GM23338 (cell line): ENCODE measurements around the gene HPGD. TPM values are rescaled to one million over a fixed set of nuclear protein-coding genes. Genes with fewer than 3 reads are reported as not detected.

Experiments used
- ATAC-seq: fragments of 200-7000 bp; cut with Tn5 transposase; 3 replicates; pipeline ENCODE4 v1.9.1; 2020
- DNase-seq: peaks from one replicate; pipeline ENCODE4 v3.0.0-alpha.2; 2015; ENCODE audit warnings: low spot score
- H2AFZ ChIP-seq: fragments of 200-600 bp; sonication (generic); 2 replicates; pipeline ENCODE4 v1.8.0; 2016; ENCODE audit warnings: antibody characterized with exemption, mild to moderate bottlenecking, moderate library complexity
- H3F3A ChIP-seq: fragments of 200-600 bp; sonication (generic); replicated peaks from 2 replicates; pipeline ENCODE4 v1.8.0; 2017; ENCODE audit warnings: antibody characterized with exemption, mixed run types, low read depth
- H3K27ac ChIP-seq: fragments of 200-600 bp; sonication (generic); 2 replicates; pipeline ENCODE4 v1.6.1; 2016; ENCODE audit warnings: low read depth
- H3K27me3 ChIP-seq: fragments of 200-600 bp; sonication (generic); 2 replicates; pipeline ENCODE4 v1.8.0; 2016; ENCODE audit warnings: mild to moderate bottlenecking, mixed run types, moderate library complexity; ENCODE audit not compliant: insufficient read depth
- H3K36me3 ChIP-seq: fragments of 200-600 bp; sonication (generic); 2 replicates; pipeline ENCODE4 v1.8.0; 2016; ENCODE audit warnings: mild to moderate bottlenecking; ENCODE audit not compliant: insufficient read depth
- H3K4me1 ChIP-seq: fragments of 200-600 bp; sonication (generic); 2 replicates; pipeline ENCODE4 v1.8.0; 2016; ENCODE audit warnings: mild to moderate bottlenecking, moderate library complexity; ENCODE audit not compliant: insufficient read depth
- H3K4me2 ChIP-seq: fragments of 200-600 bp; sonication (generic); 2 replicates; pipeline ENCODE4 v1.7.1; 2017; ENCODE audit warnings: mixed run types
- H3K4me3 ChIP-seq: fragments of 200-600 bp; sonication (generic); 2 replicates; pipeline ENCODE4 v1.6.1; 2016; ENCODE audit warnings: mixed run types
- H3K79me2 ChIP-seq: fragments of 200-600 bp; sonication (generic); replicated peaks from 2 replicates; pipeline ENCODE4 v1.8.0; 2017; ENCODE audit warnings: mild to moderate bottlenecking; ENCODE audit not compliant: insufficient read depth
- H3K9me2 ChIP-seq: fragments of 200-600 bp; sonication (generic); 2 replicates; pipeline ENCODE4 v1.8.0; 2017; ENCODE audit not compliant: insufficient read depth
- H4K20me1 ChIP-seq: fragments of 200-600 bp; sonication (generic); replicated peaks from 2 replicates; pipeline ENCODE4 v1.8.0; 2017; ENCODE audit warnings: mild to moderate bottlenecking; ENCODE audit not compliant: insufficient read depth
- H3K27ac Mint-ChIP-seq: 2 replicates; pipeline ENCODE4 v1.8.0; 2020; ENCODE audit warnings: inconsistent platforms, mild to moderate bottlenecking, moderate library complexity, mixed read lengths
- H3K27me3 Mint-ChIP-seq: 3 replicates; pipeline ENCODE4 v1.8.0; 2022; ENCODE audit warnings: low read depth, mild to moderate bottlenecking, moderate library complexity, mixed read lengths, inconsistent platforms; ENCODE audit not compliant: insufficient read depth, poor library complexity
- H3K36me3 Mint-ChIP-seq: 3 replicates; pipeline ENCODE4 v1.8.0; 2021; ENCODE audit warnings: low read depth, mild to moderate bottlenecking, inconsistent platforms, moderate library complexity, mixed read lengths
- H3K4me1 Mint-ChIP-seq: 3 replicates; pipeline ENCODE4 v1.8.0; 2020; ENCODE audit warnings: mild to moderate bottlenecking, inconsistent platforms, mixed read lengths
- H3K4me3 Mint-ChIP-seq: 3 replicates; pipeline ENCODE4 v1.8.0; 2021; ENCODE audit warnings: moderate library complexity, mild to moderate bottlenecking, inconsistent platforms, mixed read lengths
- H3K9me3 Mint-ChIP-seq: 3 replicates; pipeline ENCODE4 v1.8.0; 2020; ENCODE audit warnings: moderate library complexity, mild to moderate bottlenecking, inconsistent platforms, mixed read lengths
- EZH2phosphoT487 ChIP-seq: fragments of 200-600 bp; sonication (generic); IDR thresholded peaks from one replicate; pipeline ENCODE4 v1.8.1; 2018; ENCODE audit warnings: antibody characterized with exemption; ENCODE audit not compliant: unreplicated experiment
- JUNB ChIP-seq: IDR thresholded peaks from one replicate; pipeline ENCODE4 v1.6.1; 2016; ENCODE audit warnings: antibody characterized with exemption; ENCODE audit not compliant: unreplicated experiment
- POLR2AphosphoS5 ChIP-seq: IDR thresholded peaks from 2 replicates; pipeline ENCODE4 v1.6.1; 2016; ENCODE audit warnings: antibody characterized with exemption, low read depth
- ZNF331 ChIP-seq: fragments of 250-450 bp; sonication (Bioruptor Pico); IDR thresholded peaks from 2 replicates; pipeline ENCODE4 v1.5.0; 2020; ENCODE audit warnings: low read depth, mild to moderate bottlenecking, moderate library complexity
- ZNF462 ChIP-seq: fragments of 250-450 bp; sonication (Bioruptor Pico); IDR thresholded peaks from 2 replicates; pipeline ENCODE4 v1.5.0; 2020; ENCODE audit warnings: mild to moderate bottlenecking, moderate library complexity
- polyA plus RNA-seq: library from polyadenylated mRNA; unstranded; fragments of >200 nt; fragmentation: Nextera tagmentation; extraction: Ambion mirVana; gene quantifications from 2 replicates; pipeline ENCODE4 v1.2.1, GENCODE V29; 2016
- total RNA-seq: library from RNA; depleted of rRNA; stranded (reverse); fragments of >200 nt; shearing (Covaris generic); gene quantifications from 2 replicates; pipeline ENCODE4 v1.2.3, GENCODE V29; 2014

The HPGD gene
- total and polyA plus RNA-seq, 2 experiments from 2014 or later: 5.6 to 9.1 TPM

GRCh38 chr4:174538876-174539250 lies 16.6 kb upstream of the HPGD start (continued):
- TF ChIP-seq ZNF462 (CRISPR knock-in tag) (no peak), EZH2phosphoT487 (no peak), POLR2AphosphoS5 (no peak), ZNF331 (CRISPR knock-in tag) (no peak)

- no peaks in the 10 kb centered on the region for H3K9me3 Mint-ChIP-seq
- H3K9me2 ChIP-seq: no peaks in the 10 kb centered on the region; the same call in 1 of the 2 replicates
- H3K27ac ChIP-seq: no peak overlapping the region
Measured at GRCh38 chr4:174538123-174538875, 16.0 kb upstream of the HPGD start.

More at GRCh38 chr4:174538123-174538875, 16.0 kb upstream of the HPGD start:
- DNase-seq (no peak), ATAC-seq (no peak)
- Histone ChIP-seq H3K36me3 (no peaks in the 10 kb centered on the region), H3K79me2 (no peaks in the 10 kb centered on the region), H3F3A (no peaks in the 10 kb centered on the region), H4K20me1 (no peaks in the 10 kb centered on the region), H3K27me3 (no peaks in the 10 kb centered on the region), H3K4me1 (no peaks in the 10 kb centered on the region), H2AFZ (no peak overlapping the region), H3K4me3 (no peak overlapping the region), H3K4me2 (no peak overlapping the region)
- no peak for TF ChIP-seq ZNF331 (CRISPR knock-in tag)
- no peak for TF ChIP-seq JUNB
- no peak for TF ChIP-seq ZNF462 (CRISPR knock-in tag)
- Mint-ChIP-seq H3K4me3 (no peak overlapping the region), H3K27ac (no peak overlapping the region), H3K27me3 (peaks cover 5% of the 10 kb centered on the region), H3K36me3 (no peaks in the 10 kb centered on the region), H3K4me1 (no peaks in the 10 kb centered on the region)
